ENCODE results near the gene RFX8. TPM values are rescaled to one million over a fixed set of nuclear protein-coding genes. Genes with fewer than 3 reads are reported as not detected.

Gene RFX8
- total and polyA plus RNA-seq, 8 donors = 0.13 to 0.92 TPM; not detected in 6

GRCh38 chr2:101420623-101421022 lies 54.3 kb downstream of the RFX8 start:
- Histone ChIP-seq H3K27me3 (no peaks in the 10 kb centered on the region), H3K4me3 (no peak overlapping the region), H3K27ac (no peak overlapping the region), H3K36me3 (no peaks in the 10 kb centered on the region), H3K4me1 (no peaks in the 10 kb centered on the region), H3K9me3 (no peaks in the 10 kb centered on the region)
- DNase-seq = no peak
- WGBS, 5 donors = 78 to 87% (median 85%) methylated on average over 4 of the region's 4 CpGs
- TF ChIP-seq CTCF (IDR thresholded peaks at IDR 0.05) = no peak
- no peak for TF ChIP-seq POLR2A (IDR thresholded peaks at IDR 0.05)
- TF ChIP-seq EP300 (IDR thresholded peaks at IDR 0.05) = no peak
- TF ChIP-seq POLR2AphosphoS5 (IDR thresholded peaks at IDR 0.05) = no peak
- intact Hi-C loops (cut with DNase I; ENCODE audit: low total_unique reads) = no loop called here

- H3K27me3 ChIP-seq = no peaks in the 10 kb centered on the region
- WGBS, 5 donors = 87 to 91% (median 90%) methylated on average over 10 of the region's 10 CpGs
- TF ChIP-seq POLR2AphosphoS5 (IDR thresholded peaks at IDR 0.05) (no peak), POLR2A (IDR thresholded peaks at IDR 0.05) (no peak), CTCF (IDR thresholded peaks at IDR 0.05) (peak in 5 of 7 experiments; percentile 40 to 71 (median 61)), EP300 (IDR thresholded peaks at IDR 0.05) (no peak)
- intact Hi-C loops (cut with DNase I; ENCODE audit: low total_unique reads) = loop anchor here (10.0 kb wide), 1 partner anchor 416 kb away; no protein-coding TSS in a partner anchor
- H3K4me3 ChIP-seq = no peak overlapping the region
- peaks cover 0 to 5% (median 4%) of the 10 kb centered on the region in 4 donors for H3K9me3 ChIP-seq
- H3K36me3 ChIP-seq = no peaks in the 10 kb centered on the region
- H3K27ac ChIP-seq = no peak overlapping the region
- peak; percentile 68 to 81 for DNase-seq
- H3K4me1 ChIP-seq = no peaks in the 10 kb centered on the region
Measured at GRCh38 chr2:101419096-101419663, 55.7 kb downstream of the RFX8 start.

- H3K27me3 ChIP-seq = no peaks in the 10 kb centered on the region
- H3K4me3 ChIP-seq = no peak overlapping the region
- WGBS, 5 donors = 66 to 72% (median 70%) methylated on average over 12 of the region's 12 CpGs
- peaks cover 0 to 5% (median 4%) of the 10 kb centered on the region in 4 donors for H3K9me3 ChIP-seq
- no peak for TF ChIP-seq POLR2AphosphoS5 (IDR thresholded peaks at IDR 0.05)
- no peak for TF ChIP-seq CTCF (IDR thresholded peaks at IDR 0.05)
- TF ChIP-seq POLR2A (IDR thresholded peaks at IDR 0.05) = no peak
- no peak for TF ChIP-seq EP300 (IDR thresholded peaks at IDR 0.05)
- no peak overlapping the region for H3K27ac ChIP-seq
- DNase-seq = no peak
- H3K36me3 ChIP-seq = no peaks in the 10 kb centered on the region
- no peaks in the 10 kb centered on the region for H3K4me1 ChIP-seq
- intact Hi-C loops (cut with DNase I; ENCODE audit: low total_unique reads) = loop anchor here (10.0 kb wide), 1 partner anchor 416 kb away; no protein-coding TSS in a partner anchor
Measured at GRCh38 chr2:101418460-101419095, 56.3 kb downstream of the RFX8 start.

- H3K36me3 ChIP-seq = no peaks in the 10 kb centered on the region
- no peak overlapping the region for H3K4me3 ChIP-seq
- H3K4me1 ChIP-seq = no peaks in the 10 kb centered on the region
- H3K27me3 ChIP-seq = no peaks in the 10 kb centered on the region
- WGBS, 5 donors = 77 to 93% (median 90%) methylated on average over 5 of the region's 5 CpGs
- H3K9me3 ChIP-seq = peaks cover 0 to 5% (median 4%) of the 10 kb centered on the region in 4 donors
- TF ChIP-seq POLR2AphosphoS5 (IDR thresholded peaks at IDR 0.05) (no peak), EP300 (IDR thresholded peaks at IDR 0.05) (no peak), POLR2A (IDR thresholded peaks at IDR 0.05) (no peak), CTCF (IDR thresholded peaks at IDR 0.05) (no peak)
- H3K27ac ChIP-seq = no peak overlapping the region
- intact Hi-C loops (cut with DNase I; ENCODE audit: low total_unique reads) = loop anchor here (10.0 kb wide), 1 partner anchor 418 kb away; no protein-coding TSS in a partner anchor
- no peak for DNase-seq
Measured at GRCh38 chr2:101416609-101417008, 58.3 kb downstream of the RFX8 start.

Data from stomach (tissue), 9 donors.